ENCODE data around the gene PCBP3.

PCBP3 gene

DNA sequence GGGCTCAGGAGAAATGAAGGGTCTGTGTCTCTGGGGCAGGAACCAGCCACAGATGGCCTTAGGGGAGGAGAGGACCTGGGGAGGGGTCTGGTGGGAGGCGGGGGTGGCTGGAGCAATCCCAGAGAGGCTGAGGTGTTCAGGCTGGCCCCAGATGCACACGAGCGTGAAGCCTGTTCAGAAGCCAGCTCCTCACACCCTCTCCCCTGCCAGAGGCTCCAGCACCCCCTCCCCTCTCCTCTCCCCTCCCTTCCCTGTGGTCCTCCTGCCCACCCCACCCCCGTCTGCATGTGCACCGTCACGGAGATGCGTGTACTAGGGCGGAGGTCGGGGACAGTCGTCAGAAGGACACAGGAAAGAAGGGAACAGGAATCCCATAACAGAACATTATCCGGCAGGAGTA lies 223.0 kb downstream of the PCBP3 start:
- no peak for DNase-seq

DNA sequence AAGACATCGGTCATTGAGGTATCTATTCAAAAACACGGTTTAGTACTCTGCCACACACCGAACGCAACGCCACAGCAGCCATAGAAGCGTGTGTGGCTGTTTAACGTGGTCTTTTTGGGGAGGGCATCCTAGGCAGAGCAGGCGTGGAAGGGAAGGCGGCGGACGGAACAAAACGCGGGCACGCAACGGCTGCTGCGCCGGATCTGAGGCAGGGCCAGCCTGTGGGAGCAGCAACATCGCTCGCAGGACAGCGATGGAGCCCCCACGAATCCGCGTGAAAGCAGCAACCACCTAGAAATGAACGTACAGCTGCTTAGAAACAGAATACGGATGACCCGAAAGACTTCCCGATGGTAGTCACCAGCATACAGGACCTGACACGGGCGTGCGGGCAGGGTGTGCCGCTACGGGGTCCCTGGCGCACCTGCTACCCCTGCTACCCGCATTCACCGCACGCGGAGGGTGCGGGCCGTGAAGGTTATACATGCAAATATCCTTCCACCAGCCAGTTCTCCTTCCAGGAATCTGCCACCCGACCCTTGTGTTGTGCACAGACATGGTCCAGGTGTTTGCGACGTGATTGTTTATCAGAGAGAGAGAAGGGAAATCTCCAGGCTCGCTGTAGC lies 223.6 kb downstream of the PCBP3 start:
- no peak for DNase-seq

DNA sequence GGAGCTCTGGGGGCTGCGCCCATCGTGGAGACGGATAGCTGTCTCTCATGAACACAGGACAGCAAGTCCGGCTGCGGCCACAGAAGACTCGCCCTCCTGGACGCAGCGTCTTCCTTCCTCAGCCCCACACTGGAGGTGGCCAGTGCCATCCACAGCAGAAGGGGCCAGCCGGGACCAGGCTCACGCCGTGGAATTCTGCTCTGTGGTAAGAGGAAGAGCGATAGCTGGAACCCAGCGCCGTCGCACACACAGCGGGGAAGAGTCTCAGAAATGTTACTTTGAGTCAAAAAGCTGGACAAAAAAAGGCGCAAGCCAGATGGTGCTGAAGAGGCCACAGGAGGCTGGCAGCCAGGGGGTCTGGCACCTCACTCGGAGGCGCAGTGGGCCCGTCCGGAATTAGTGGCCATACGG lies 224.2 kb downstream of the PCBP3 start:
- no peak for DNase-seq

DNA sequence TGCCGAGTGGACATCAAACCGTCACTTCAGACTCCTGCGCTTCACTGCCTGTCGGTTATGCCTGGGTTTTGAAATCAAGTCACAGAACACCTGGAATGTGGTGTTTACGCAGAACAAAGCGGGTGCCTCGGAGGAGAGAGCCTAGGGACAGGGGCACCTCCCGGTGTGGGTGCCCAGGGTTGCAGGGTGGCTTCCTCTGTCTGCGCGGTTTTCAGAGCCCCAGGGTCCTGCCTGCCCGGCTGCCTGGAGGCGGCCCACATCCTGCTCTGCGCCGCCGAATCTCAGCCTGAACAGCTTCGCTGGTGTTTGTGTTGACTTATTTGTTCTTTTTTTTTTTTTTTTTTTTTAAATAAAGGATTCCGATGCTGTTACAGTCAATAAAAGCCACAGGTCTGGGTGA lies 224.6 kb downstream of the PCBP3 start:
- no peak for DNase-seq

DNA sequence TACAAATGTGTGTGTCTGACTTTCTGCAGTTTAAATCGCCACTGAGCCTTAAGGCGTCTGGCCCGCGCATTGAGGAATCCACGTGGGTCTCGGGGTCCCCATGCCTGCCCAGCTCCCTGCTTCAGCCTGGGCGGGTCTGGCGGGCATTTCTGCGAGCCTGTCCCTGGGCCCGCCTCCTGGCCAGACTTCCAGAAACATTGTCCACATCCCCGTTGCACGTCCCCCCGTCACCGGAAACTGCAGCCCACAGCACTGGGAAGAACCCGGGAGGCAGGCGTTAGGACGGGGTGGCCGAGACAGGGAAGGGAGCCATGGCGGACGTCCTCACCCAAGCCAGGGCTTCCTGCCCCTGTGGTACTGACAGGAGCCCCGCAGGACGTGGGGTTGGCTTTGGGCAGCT lies 225.0 kb downstream of the PCBP3 start:
- DNase-seq, result no peak

DNA sequence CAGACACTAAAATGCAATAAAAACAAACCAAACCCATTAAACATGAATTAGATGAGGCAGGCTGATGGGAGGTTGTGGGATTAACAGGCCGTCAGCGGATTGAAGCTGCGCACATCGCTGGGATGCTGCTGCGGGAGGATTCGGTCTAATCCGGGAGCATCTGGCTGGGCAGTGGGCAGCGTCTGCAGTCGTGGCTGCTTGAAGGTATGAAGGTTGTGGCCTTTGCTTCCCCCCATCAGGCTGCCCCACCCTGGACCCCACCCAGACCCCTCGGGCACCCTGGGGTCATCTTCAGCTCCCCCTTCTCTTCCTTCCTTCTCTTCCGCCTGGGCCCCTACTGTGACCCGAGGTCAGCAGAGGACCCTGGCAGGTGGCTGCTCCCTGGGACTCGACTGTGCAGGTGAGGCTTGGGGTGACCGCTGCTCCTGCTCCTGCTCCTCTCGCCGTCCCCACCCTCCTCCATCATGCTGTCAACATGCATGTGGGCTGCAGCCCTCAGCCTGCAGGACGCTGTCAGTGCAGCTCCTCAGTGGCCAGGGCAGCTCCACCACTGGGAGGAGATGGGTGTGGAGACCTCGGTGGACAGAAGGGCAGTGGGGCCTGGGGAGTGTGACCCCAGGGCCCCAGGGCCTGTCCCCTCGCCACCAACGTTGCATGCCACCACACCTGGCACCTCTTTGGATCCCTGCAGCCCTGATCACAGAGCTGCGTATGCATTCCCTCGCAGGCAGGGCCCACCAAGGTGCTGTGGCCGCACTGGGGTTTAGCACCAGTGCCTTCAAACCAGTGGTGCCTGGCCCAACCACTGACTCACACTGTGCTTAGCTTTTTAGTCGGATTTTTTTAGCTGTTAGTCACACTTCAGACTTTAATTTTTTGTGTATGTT lies 225.8 kb downstream of the PCBP3 start:
- no peak for DNase-seq

DNA sequence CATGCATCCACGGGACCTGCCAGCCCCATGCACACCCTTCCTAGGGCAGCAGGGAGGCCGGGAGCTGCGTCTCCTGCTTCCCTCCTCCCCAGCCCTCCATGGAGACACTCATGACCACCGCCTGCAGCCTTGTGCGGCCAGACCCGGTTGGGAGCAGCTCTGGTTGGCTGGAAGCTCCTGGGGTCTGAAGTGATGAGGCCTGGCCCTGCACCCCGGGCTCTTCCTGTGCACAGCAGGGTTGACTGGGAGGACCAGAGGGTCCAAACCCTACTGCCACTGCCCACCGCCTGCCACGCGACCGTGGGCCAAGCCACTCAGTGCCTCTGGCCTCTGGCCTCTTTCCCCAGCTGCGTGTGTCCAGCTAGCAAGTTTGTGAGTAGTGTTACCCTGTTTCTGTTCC lies 226.9 kb downstream of the PCBP3 start:
- DNase-seq, result no peak

DNA sequence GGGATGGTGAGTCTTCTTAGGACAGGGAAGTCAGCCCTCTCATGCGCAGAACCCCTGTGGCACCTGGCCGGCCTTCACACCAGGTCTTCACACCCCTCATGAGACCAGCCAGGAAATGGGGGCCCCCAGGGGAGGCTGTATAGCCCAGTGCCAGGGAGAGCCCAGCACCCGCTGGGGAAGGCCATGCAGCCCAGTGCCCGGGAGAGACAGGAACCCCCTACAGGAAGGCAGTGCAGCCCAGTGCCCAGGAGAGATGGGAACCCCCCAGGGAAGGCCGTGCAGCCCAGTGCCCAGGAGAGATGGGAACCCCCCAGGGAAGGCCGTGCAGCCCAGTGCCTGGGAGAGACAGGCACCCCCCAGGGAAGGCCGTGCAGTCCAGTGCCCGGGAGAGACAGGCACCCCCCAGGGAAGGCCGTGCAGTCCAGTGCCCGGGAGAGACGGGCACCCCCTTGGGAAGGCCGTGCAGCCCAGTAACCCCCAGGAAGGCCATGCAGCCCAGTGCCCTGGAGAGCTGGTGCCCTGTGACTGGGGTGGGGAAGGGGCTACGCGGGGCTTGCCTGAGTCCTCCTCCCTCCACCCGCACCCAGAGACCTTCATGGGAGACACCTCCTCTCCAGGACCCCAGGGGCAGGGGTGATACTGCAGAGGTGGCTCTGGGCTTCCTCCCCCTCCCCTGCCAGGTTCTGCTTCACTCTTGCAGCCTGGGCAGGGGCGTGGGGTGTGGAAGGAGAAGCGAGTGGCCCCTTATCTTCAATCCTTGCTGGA lies 227.5 kb downstream of the PCBP3 start:
- DNase-seq, result no peak

DNA sequence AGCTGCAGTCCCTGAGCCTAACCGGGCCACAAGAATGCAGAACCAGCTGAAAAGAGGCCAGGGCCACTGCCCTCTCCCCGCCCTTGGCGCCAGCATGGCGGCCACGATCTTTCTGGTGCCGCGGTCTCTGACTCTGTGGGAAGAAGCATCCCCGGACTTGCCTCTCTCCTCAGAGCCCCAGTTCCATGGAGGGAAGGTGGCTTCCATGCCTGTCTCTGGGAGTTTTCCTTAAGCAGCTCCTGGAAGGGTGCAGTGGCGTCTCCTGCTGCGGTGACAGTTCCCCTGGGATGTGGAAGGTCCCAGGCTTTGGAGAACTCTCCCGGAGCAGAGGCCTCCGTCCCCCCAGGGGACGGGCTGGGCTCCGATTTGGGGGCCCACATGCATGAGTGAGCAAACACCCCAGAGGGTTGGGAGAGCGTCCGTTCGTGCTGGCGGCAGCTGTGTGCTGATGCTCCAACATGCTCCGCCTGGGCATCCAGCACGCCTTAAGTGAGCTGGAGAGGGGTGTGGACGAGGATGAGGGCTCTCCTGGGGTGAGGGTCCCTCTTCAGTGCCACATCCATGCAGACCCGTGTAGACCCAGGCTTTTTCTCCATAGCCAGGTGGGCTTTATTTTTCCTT lies 228.2 kb downstream of the PCBP3 start:
- DNase-seq, result no peak

DNA sequence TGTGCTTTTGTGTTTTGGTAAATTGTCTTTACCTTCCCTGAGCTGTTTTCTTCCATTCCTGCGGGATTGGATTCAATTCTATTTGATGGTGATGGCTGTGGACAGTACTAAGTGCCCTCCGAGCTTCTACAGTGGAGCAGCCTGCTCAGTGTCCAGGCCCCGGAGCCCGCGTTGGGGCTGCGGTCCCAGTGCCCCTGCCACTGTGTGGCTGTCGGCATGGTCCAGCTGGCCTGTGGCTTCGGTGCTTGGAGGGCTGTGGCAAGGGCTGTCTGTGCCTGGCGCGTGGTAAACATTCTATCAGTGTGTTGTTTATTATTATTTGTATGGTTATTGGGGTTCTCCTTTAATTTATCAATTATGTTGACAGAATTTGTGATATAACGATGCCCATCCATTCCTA lies 228.9 kb downstream of the PCBP3 start:
- no peak for DNase-seq

DNA sequence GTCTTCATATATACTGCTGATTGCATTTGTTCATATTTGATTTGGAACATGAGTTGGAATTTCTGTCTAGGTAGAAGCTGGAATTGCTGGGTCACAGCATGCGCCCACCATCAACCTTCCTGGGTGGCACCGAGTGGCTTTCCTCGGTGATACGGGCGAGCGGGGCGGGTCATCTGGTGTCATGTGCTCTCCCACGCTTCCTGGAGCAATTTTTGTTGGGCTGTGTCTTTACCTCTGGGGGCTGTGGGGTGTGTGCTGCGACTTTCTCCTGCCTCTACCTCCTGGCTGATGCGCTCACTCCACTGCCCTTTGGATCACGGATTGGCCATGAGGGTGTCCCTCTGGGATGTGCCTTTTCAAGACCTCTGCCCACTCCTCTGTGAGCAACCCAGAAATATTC lies 229.4 kb downstream of the PCBP3 start:
- no peak for DNase-seq

DNA sequence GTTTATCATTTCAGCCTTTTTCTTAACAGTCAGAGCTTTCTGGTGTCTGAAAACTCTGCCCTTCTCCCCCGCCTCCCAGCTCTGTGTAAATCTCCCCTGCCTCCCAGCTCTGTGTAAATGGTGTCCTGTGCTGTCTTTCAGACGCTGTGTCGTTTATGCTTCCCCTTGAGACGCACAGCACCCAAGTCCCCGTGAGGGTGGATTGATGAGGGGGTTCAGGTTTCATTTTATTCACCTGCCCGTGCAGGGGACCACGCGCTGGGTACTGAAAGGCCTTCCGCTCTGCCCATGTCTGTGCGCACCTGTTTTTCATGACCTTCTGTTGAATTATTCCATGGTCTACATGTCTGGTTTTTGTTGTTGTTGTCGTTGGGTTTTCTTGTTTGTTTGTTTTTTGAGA lies 229.9 kb downstream of the PCBP3 start:
- DNase-seq, result no peak

DNA sequence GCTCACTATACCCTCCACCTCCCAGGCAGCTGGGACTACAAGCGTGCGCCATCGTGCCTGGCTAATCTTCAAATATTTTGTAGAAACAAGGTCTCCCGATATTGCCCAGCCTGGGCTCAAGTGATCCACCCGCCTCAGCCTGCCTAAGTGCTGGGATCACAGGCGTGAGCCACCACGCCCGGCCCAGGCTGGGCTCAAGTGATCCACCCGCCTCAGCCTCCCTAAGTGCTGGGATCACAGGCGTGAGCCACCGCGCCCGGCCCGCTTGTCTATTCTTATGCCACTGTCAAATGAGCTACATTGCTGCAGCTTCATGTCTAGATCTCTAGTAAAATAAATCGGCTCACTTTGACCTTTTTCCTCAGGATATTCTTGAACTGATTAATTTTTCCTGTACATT lies 230.3 kb downstream of the PCBP3 start:
- no peak for DNase-seq

DNA sequence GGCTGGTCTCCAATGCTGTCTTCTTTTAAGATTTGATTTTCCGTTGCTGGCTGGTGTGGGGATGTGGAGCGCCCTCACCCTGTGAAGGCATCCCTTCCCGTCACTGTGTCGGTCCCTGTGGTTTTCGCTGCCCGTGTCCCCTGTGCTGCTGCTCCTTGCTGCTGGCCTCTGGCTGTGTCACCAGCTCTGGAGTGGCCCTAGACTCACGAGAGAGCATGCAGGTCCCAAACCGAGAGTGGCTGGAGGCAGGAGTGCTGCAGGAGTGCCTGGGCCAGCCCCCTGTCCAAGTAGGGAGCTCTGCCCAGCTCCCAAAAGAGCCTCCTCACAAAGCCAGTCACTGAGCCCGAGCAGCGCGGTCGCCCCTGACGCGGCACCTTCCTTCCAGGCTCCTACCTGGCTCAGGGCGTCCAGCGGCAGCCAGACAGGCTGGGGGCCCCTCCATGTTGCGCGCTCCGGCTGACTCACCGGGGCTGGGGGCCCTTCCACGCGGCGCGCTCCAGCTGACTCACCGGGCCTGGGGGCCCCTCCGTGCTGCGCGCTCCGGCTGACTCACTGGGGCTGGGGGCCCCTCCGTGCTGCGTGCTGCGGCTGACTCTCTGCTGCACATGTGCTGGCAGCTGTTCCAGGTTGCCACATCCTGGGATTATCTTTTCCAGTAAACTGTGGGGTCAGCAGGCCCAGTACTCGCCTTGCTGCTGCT lies 231.3 kb downstream of the PCBP3 start:
- no peak for DNase-seq

DNA sequence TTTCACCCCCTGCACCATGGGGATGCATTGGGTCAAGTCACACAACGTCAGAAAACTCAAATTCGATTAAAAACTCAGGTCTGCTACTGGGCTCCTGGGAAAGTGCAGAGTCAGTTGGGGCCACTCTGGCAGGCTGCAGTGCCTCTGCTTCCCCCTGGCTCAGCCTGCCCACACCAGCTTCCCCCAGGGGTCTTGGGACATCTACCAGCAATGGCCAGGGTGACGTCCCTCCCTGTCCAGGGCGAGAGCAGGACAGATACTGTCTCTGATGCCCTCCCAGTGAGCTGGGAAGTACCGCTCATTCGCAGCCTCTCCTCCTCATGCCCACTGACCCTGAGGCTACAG lies 231.9 kb downstream of the PCBP3 start:
- DNase-seq, result no peak

DNA sequence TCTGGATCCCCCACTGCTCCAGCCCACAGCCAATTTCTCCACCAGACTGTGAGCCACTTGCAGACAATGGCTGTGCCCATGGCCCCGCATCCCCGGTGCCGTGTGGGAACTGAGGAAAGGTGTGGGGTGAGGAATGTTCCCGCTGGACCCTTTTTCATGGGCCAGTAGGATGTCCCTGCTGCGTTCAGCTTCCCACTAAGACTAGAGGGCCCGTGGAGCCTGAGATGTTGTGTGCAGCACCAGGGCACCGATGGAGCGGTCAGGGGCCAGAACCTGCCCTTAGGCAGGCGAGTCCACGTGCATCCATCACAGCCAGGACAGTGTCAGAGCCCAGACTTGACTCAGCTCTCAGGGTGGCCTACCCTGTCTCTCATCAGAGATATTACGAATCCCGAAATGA lies 232.4 kb downstream of the PCBP3 start:
- DNase-seq, result no peak

DNA sequence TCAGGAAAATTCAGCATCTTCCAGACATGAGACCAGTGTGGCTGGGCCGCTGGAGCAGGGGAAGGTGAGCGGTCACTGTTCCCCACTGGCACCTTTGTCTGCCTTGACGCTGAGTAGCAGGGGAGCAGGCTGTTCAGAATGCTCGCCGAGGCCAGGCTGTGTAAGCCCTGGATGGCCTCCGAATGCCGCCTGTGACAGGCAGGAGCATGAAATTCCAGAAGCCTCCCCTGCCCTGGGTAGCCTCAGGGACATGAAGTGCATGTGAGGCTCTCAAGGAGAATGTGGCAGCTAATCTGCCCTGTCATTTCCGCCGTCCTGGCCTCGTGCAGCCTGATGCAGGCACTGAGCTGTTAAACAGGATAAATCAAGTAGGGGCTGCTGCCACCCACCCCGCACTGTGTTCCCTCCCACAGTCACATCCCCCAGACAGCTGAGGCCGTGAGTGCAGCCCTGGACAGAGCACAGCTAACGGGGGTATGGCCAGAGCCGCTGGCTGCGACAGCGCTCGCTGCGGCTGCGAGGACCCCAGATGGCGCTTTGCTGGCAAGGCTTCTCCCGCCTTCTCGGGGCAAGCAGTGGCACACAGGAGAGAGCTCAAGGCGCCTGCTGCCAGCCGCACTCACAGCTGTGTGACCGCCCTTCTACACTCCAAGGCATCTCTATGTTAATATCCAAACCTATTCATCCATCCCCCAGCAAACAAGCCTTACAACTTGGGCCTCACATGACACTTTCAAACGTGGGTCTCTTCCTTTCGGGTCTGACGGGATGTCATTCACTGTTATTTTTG lies 233.1 kb downstream of the PCBP3 start:
- DNase-seq, result no peak

DNA sequence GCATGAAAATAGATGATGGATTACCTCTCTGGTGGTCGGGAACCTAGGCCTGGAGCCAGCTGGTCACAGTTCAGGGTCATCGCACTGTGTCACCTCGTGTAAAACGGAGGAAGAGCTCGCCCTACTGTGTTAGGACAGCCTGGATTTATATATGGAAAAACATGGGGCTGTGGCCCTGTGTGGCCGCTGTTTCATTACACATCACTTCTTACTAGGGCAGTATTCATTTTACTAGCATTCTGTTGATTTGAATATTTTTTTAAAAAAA lies 233.6 kb downstream of the PCBP3 start:
- no peak for DNase-seq

DNA sequence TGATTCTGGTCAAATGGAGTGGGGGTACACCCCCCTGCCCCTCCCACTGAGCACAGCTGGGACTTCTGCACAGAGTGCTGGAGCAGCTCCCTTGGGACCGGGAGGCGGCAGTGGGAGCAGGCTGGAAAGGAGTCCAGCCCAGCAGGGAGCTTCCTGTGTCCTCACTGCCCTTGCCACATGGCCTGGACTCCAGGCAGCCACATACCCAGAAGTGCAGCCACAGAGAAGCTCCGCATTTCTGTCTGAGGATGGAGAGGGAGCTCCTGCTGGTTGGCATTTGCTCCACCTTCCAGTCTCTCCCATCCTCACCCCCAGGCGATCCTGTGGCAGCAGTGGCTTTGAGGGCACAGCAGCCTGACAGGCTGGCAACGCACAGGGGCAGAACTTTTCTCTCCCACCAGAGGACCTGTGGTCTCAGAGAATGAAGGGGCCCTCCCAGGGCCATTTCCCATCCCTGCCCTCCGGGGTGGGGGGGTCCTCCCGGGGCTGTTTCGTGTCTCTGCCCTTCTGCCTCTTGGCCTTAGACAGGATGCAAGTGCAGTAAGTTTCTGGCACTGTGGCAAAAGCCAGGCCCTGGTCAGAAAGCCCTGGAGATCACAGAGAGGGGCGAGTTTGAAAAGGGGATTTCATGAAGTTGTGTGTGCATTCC lies 234.4 kb downstream of the PCBP3 start:
- no peak for DNase-seq

DNA sequence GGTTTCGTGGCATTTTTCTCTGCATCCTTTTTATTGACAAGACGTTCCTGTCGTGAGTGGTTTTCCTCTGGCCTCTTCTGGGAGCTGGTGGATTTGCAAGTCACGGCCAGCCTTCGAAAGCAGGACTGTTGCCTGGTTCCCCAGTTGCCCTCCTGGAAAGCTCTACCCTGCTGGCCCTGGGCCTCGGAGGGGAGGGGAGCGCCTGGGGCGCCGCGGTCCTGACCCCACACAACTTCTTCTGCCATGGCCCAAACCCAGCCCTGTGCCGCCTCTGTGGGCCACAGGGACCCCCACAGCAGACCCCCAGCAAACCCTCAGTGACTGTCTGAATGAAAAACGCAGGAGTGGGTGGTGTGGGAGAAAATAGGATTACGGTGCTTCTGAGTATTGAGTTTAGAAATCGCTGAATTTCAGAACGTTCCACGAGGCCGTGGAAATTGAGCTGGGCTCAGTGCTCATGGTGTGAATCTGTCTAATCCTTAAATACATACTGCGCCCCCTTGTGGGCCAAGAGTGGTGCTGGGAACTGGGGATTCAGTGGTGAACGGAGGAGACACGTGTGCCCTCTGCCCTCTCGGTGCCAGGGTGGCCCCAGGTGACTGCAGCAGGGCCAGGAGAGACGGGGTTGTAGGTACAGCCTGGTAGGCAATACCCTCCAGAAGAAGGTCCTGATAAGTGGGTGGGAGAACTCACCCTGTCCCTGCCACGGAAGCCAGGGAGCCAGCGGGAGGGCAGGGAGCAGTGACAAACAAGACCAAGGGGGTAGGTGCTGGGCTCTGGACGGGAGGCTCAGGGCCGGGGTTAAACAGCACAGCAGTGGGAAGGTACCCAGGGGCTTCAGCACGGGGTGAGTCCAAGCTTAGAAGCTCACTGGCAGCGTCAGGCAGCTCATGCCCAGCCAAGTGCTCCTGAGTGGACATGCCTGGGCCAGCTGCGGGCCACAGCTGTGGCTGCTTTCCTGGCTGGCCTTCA lies 236.9 kb downstream of the PCBP3 start:
- DNase-seq, result peak; percentile 34 to 72 (median 54)
